OCI-LY7 (cell line): ENCODE results near the gene QSOX1. TPM values are rescaled to one million over a fixed set of nuclear protein-coding genes. Genes with fewer than 3 reads are reported as not detected.

Experiments used
- BruUV-seq: library from RNA; stranded (reverse); fragments of 400-500 nt; replicated peaks from 2 replicates; lab custom pipeline; 2021; lab: Mats Ljungman, UMichigan
- CTCF ChIA-PET: fragments of 300-600 bp; sonication (Branson Sonifier 250); formaldehyde crosslinking; loops from one replicate; lab custom pipeline; 2022; ENCODE audit warnings: antibody characterized with exemption; ENCODE audit not compliant: unreplicated experiment; lab: Charles Lee
- POLR2A ChIA-PET: fragments of 300-600 bp; sonication (Branson Sonifier 250); formaldehyde crosslinking; loops from one replicate; lab custom pipeline; 2022; ENCODE audit warnings: antibody characterized with exemption; lab: Charles Lee
- DNase-seq: peaks from one replicate; pipeline ENCODE4 v3.0.0-alpha.2; 2015; ENCODE audit warnings: low spot score
- H2AFZ ChIP-seq: fragments of 200-600 bp; sonication (generic), shearing (Covaris generic); 2 replicates; pipeline ENCODE4 v1.6.1; 2014; ENCODE audit warnings: mild to moderate bottlenecking, antibody characterized with exemption, low read length, moderate library complexity
- H3K27ac ChIP-seq: fragments of 200-600 bp; sonication (generic); 2 replicates; pipeline ENCODE4 v1.5.1; 2014; ENCODE audit warnings: mixed run types, low read depth, mild to moderate bottlenecking, moderate library complexity, low read length, inconsistent platforms; ENCODE audit not compliant: poor library complexity, severe bottlenecking
- H3K36me3 ChIP-seq: fragments of 200-600 bp; sonication (generic); 2 replicates; pipeline ENCODE4 v1.6.1; 2014; ENCODE audit warnings: mild to moderate bottlenecking, antibody characterized with exemption, low read length, moderate library complexity, mixed read lengths; ENCODE audit not compliant: insufficient read depth
- H3K4me1 ChIP-seq: fragments of 200-600 bp; sonication (generic); 2 replicates; pipeline ENCODE4 v1.5.1; 2014; ENCODE audit warnings: mild to moderate bottlenecking, low read length; ENCODE audit not compliant: insufficient read depth, poor library complexity, severe bottlenecking
- H3K4me2 ChIP-seq: fragments of 200-600 bp; sonication (generic); 2 replicates; pipeline ENCODE4 v1.6.1; 2014; ENCODE audit warnings: mild to moderate bottlenecking, low read length
- H3K4me3 ChIP-seq: fragments of 200-600 bp; sonication (generic); 2 replicates; pipeline ENCODE4 v1.5.1; 2014; ENCODE audit warnings: mild to moderate bottlenecking, low read depth, low read length; ENCODE audit not compliant: poor library complexity, severe bottlenecking
- H3K79me2 ChIP-seq: fragments of 200-600 bp; sonication (generic); 2 replicates; pipeline ENCODE4 v1.6.1; 2016; ENCODE audit warnings: low read depth, mild to moderate bottlenecking, low read length, moderate library complexity, mixed read lengths; ENCODE audit not compliant: insufficient read depth
- H3K9me2 ChIP-seq: fragments of 200-600 bp; sonication (generic); 2 replicates; pipeline ENCODE4 v1.6.1; 2016; ENCODE audit warnings: mild to moderate bottlenecking, low read length, mixed read lengths; ENCODE audit not compliant: insufficient read depth
- H3K9me3 ChIP-seq: fragments of 200-600 bp; sonication (generic); 2 replicates; pipeline ENCODE4 v1.6.1; 2014; ENCODE audit warnings: mild to moderate bottlenecking, mixed run types, low read length, mixed read lengths
- H4K20me1 ChIP-seq: fragments of 200-600 bp; sonication (generic); 2 replicates; pipeline ENCODE4 v1.6.1; 2014; ENCODE audit warnings: mild to moderate bottlenecking, antibody characterized with exemption, low read length, moderate library complexity, mixed read lengths; ENCODE audit not compliant: insufficient read depth
- CTCF ChIP-seq: fragments of 200-600 bp; sonication (generic); conservative IDR thresholded peaks from 2 replicates; pipeline ENCODE4 v1.5.1; 2014; ENCODE audit warnings: mild to moderate bottlenecking, antibody characterized with exemption, low read length, moderate library complexity, mixed read lengths
- EZH2phosphoT487 ChIP-seq: fragments of 200-600 bp; sonication (generic); IDR thresholded peaks from 2 replicates; pipeline ENCODE4 v1.6.1; 2018; ENCODE audit warnings: low read depth, borderline replicate concordance, mild to moderate bottlenecking, mixed run types, antibody characterized with exemption, low read length, moderate library complexity, mixed read lengths
- intact Hi-C: fragments of 100-400 bp; cut with micrococcal nuclease; formaldehyde crosslinking; loops from one replicate; pipeline ENCODE4 v1.10.0; 2022; ENCODE audit not compliant: unreplicated experiment
- total RNA-seq, 2 experiments: library from RNA; depleted of rRNA in 1 of 2; stranded (reverse); fragments of >200 nt in 1 of 2; shearing (Covaris generic) in 1 of 2; gene quantifications; 2 replicates each; pipeline ENCODE4 v1.2.3, GENCODE V29; 2014 to 2022

Gene QSOX1
- total RNA-seq, 2 experiments from 2014 or later, result 8.4 to 23.6 TPM

- Histone ChIP-seq H3K4me3 (no peak overlapping the region), H3K36me3 (no peaks in the 10 kb centered on the region), H3K79me2 (no peaks in the 10 kb centered on the region), H3K4me1 (peaks cover 7% of the 10 kb centered on the region), H2AFZ (no peak overlapping the region), H3K9me2 (no peaks in the 10 kb centered on the region), H3K9me3 (no peaks in the 10 kb centered on the region), H3K27ac (no peak overlapping the region), H3K4me2 (no peak overlapping the region), H4K20me1 (no peaks in the 10 kb centered on the region)
- POLR2A ChIA-PET, result no interaction called here
- no peak for TF ChIP-seq CTCF
- TF ChIP-seq EZH2phosphoT487, result no peak
- intact Hi-C loops, result no loop called here
- CTCF ChIA-PET, result no interaction called here
- DNase-seq, result no peak
- BruUV-seq, result no TSS peak
These were observed 79.9 kb downstream of the QSOX1 start for GRCh38 chr1:180234369-180235076.

GRCh38 chr1:180235077-180235501, 80.4 kb downstream of the QSOX1 start:
- Histone ChIP-seq H3K79me2 (no peaks in the 10 kb centered on the region), H3K4me1 (peaks cover 7% of the 10 kb centered on the region), H4K20me1 (no peaks in the 10 kb centered on the region), H3K9me3 (no peaks in the 10 kb centered on the region), H2AFZ (no peak overlapping the region), H3K9me2 (no peaks in the 10 kb centered on the region), H3K4me3 (no peak overlapping the region), H3K4me2 (no peak overlapping the region), H3K27ac (no peak overlapping the region), H3K36me3 (no peaks in the 10 kb centered on the region)
- DNase-seq, result no peak
- CTCF ChIA-PET, result no interaction called here
- intact Hi-C loops, result no loop called here
- POLR2A ChIA-PET, result no interaction called here
- TF ChIP-seq EZH2phosphoT487 (no peak), CTCF (no peak)
- BruUV-seq, result no TSS peak

- BruUV-seq, result no TSS peak
- H3K79me2 ChIP-seq, result no peaks in the 10 kb centered on the region
- DNase-seq, result no peak
- intact Hi-C loops, result no loop called here
- H3K9me3 ChIP-seq, result no peaks in the 10 kb centered on the region
- no peak overlapping the region for H2AFZ ChIP-seq
- H3K4me1 ChIP-seq, result peaks cover 2% of the 10 kb centered on the region
- H3K4me3 ChIP-seq, result no peak overlapping the region
- no peak overlapping the region for H3K27ac ChIP-seq
- TF ChIP-seq CTCF (no peak), EZH2phosphoT487 (no peak)
- no peaks in the 10 kb centered on the region for H3K36me3 ChIP-seq
- POLR2A ChIA-PET, result interaction anchor here (0.6 kb wide), 1 partner anchor 177 kb away, joined by 3 read pairs; no protein-coding TSS in a partner anchor
- no peaks in the 10 kb centered on the region for H3K9me2 ChIP-seq
- CTCF ChIA-PET, result no interaction called here
- no peaks in the 10 kb centered on the region for H4K20me1 ChIP-seq
- no peak overlapping the region for H3K4me2 ChIP-seq
These were observed 81.0 kb downstream of the QSOX1 start for GRCh38 chr1:180235502-180236239.
